Right atrium auricular region (tissue), 2 donors: ENCODE results near the gene GPC6. TPM values are rescaled to one million over a fixed set of nuclear protein-coding genes. Genes with fewer than 3 reads are reported as not detected.

Experiments
- DNase-seq: peaks from one replicate; pipeline ENCODE4 v3.0.0-alpha.2; 2019; ENCODE audit warnings: low spot score
- H3K27ac ChIP-seq, 2 donors: fragments of 200-600 bp; sonication (generic); 1 replicate in 1 of 2; 2 replicates in 1 of 2; pipeline ENCODE4 v1.5.1; 2016 to 2019
- H3K27me3 ChIP-seq, 2 donors: fragments of 200-600 bp; sonication (generic); one replicate each; pipeline versions ENCODE4 v1.5.1 to v1.6.0; 2017 to 2019
- H3K36me3 ChIP-seq: fragments of 200-600 bp; sonication (generic); one replicate; pipeline ENCODE4 v1.5.1; 2016
- H3K4me1 ChIP-seq, 2 donors: fragments of 200-600 bp; sonication (generic); one replicate each; pipeline versions ENCODE4 v1.5.1 to v1.6.0; 2017 to 2019
- H3K4me3 ChIP-seq, 2 donors: fragments of 200-600 bp; sonication (generic); 1 replicate in 1 of 2; 2 replicates in 1 of 2; pipeline ENCODE4 v1.5.1; 2017 to 2019; ENCODE audit warnings: mild to moderate bottlenecking in 1 of 2, moderate library complexity in 1 of 2
- H3K9me3 ChIP-seq, 2 donors: fragments of 200-600 bp; sonication (generic); one replicate each; pipeline ENCODE4 v1.5.1; 2019
- total RNA-seq, 2 donors: library from RNA; depleted of rRNA; stranded (reverse); fragments of >200 nt; gene quantifications; one replicate each; pipeline ENCODE4 v1.1.0, GENCODE V29; 2016
- TF ChIP-seq, protein P1 (sequence below), 2 donors: fragments of 200-600 bp; sonication (generic); IDR thresholded peaks; one replicate each; pipeline ENCODE4 v1.5.1; 2019; ENCODE audit warnings: antibody characterized with exemption in 2 of 2

Gene GPC6
- total RNA-seq, 2 donors from 2014 or later: 1.3 to 3.8 TPM

DNA sequence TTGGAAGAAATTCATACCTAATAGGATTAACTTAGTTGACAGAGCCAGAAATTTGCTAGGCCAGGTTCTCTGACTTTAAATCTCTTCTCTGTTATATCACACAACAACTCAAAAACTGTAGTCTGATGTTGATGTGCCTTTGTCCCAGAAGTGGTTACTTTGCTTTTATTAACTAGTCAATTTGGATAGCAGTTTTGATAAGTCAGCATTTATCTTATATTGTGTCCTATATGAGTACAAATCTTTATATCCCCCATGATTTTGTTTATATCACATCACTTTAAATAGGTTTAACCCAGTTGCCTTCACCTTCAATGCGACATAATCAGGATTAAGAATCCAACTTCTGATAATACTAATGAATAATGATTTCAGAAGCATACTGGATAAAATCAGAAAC lies 459.3 kb downstream of the GPC6 start:
- Histone ChIP-seq H3K36me3 (no peaks in the 10 kb centered on the region), H3K4me1 (no peaks in the 10 kb centered on the region), H3K27me3 (no peaks in the 10 kb centered on the region), H3K27ac (no peak overlapping the region), H3K9me3 (no peaks in the 10 kb centered on the region), H3K4me3 (no peak overlapping the region)
- DNase-seq: no peak
- TF ChIP-seq, protein P1, sequence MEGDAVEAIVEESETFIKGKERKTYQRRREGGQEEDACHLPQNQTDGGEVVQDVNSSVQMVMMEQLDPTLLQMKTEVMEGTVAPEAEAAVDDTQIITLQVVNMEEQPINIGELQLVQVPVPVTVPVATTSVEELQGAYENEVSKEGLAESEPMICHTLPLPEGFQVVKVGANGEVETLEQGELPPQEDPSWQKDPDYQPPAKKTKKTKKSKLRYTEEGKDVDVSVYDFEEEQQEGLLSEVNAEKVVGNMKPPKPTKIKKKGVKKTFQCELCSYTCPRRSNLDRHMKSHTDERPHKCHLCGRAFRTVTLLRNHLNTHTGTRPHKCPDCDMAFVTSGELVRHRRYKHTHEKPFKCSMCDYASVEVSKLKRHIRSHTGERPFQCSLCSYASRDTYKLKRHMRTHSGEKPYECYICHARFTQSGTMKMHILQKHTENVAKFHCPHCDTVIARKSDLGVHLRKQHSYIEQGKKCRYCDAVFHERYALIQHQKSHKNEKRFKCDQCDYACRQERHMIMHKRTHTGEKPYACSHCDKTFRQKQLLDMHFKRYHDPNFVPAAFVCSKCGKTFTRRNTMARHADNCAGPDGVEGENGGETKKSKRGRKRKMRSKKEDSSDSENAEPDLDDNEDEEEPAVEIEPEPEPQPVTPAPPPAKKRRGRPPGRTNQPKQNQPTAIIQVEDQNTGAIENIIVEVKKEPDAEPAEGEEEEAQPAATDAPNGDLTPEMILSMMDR (IDR thresholded peaks at IDR 0.05): no peak

DNA sequence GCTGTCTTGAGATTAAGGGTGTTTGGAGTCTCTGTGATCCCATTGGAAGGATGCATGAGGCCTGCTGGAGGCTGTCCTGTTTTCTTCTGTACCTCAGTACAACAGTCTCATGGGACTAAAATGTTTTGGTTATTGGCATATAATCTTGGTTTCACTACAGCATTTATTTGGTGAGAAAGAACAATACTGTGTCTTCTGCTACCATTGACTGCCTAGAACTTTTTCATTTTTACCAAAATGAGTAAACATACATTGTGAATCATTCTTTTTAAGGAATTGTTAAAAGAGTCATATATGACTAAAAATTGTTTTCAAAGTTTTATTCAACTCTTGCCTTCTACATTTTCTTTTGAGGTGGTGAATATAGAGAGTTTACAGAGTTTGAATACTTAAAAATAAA lies 459.8 kb downstream of the GPC6 start:
- no peak for DNase-seq
- Histone ChIP-seq H3K9me3 (no peaks in the 10 kb centered on the region), H3K4me3 (no peak overlapping the region), H3K27me3 (no peaks in the 10 kb centered on the region), H3K4me1 (no peaks in the 10 kb centered on the region), H3K27ac (no peak overlapping the region), H3K36me3 (no peaks in the 10 kb centered on the region)
- TF ChIP-seq, protein P1 (IDR thresholded peaks at IDR 0.05): no peak

DNA sequence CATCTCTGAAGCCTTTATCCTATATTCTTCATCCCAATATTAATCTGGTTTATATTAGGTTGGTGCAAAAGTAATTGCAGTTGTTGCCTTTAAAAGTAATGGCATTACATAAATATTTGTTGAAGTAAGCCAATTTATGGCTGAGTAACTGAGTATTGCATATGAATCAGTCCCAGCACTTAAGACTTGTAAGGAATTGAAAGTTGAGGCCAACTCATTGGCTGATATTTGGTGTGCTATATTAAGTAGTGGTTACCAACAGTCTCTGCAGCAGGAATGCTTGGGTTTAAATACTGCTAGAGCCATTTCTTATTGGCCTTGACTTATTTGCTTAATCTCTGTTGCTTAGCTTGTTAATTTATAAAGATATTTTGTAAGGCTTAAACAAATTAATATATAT lies 460.7 kb downstream of the GPC6 start:
- Histone ChIP-seq H3K27me3 (no peaks in the 10 kb centered on the region), H3K36me3 (no peaks in the 10 kb centered on the region), H3K27ac (no peak overlapping the region), H3K4me3 (no peak overlapping the region), H3K4me1 (no peaks in the 10 kb centered on the region), H3K9me3 (no peaks in the 10 kb centered on the region)
- TF ChIP-seq, protein P1 (IDR thresholded peaks at IDR 0.05): no peak
- DNase-seq: no peak

DNA sequence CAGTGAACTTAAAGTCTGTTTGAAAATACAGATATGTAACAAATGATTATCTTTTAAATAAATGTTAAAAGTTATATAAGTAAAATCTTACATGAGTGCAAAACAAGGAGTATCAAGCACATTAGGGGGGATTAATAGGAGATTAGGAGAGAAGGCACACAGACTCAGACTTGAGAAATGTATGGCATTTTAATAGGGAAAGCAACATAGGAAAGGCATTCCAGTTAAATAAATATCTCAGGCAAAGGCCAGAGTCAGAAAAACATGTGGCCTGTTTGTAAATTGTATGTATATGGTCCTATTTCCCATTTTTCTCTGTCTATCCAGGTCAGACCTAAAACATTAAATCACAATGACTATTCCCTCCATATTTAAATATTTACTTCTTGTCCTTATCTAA lies 462.7 kb downstream of the GPC6 start:
- TF ChIP-seq, protein P1 (IDR thresholded peaks at IDR 0.05): no peak
- no peak overlapping the region for H3K27ac ChIP-seq
- H3K9me3 ChIP-seq: no peaks in the 10 kb centered on the region
- H3K4me3 ChIP-seq: no peak overlapping the region
- H3K4me1 ChIP-seq: no peaks in the 10 kb centered on the region
- H3K27me3 ChIP-seq: no peaks in the 10 kb centered on the region
- no peak for DNase-seq
- H3K36me3 ChIP-seq: no peaks in the 10 kb centered on the region

DNA sequence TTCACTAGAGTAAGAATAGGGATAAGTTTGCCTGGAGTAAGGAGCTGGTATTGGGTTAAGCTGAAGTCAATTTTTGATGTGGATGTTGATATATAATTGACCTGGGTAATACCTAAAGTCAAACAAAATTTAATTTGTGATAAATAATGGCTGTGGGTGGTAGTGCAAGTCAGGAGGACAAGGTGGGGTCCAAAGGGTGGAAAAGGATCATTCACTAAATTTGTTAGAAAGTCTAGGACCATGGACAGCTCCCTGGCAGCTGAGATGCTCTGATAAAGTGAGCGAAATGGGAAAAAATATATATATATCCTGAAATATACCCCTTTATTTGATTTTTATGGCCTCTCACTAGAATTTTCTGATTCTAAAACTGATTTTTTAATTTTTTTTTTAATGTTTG lies 463.5 kb downstream of the GPC6 start:
- no peaks in the 10 kb centered on the region for H3K27me3 ChIP-seq
- TF ChIP-seq, protein P1 (IDR thresholded peaks at IDR 0.05): no peak
- no peaks in the 10 kb centered on the region for H3K4me1 ChIP-seq
- no peaks in the 10 kb centered on the region for H3K9me3 ChIP-seq
- no peak for DNase-seq
- H3K27ac ChIP-seq: no peak overlapping the region
- H3K4me3 ChIP-seq: no peak overlapping the region
- H3K36me3 ChIP-seq: no peaks in the 10 kb centered on the region

DNA sequence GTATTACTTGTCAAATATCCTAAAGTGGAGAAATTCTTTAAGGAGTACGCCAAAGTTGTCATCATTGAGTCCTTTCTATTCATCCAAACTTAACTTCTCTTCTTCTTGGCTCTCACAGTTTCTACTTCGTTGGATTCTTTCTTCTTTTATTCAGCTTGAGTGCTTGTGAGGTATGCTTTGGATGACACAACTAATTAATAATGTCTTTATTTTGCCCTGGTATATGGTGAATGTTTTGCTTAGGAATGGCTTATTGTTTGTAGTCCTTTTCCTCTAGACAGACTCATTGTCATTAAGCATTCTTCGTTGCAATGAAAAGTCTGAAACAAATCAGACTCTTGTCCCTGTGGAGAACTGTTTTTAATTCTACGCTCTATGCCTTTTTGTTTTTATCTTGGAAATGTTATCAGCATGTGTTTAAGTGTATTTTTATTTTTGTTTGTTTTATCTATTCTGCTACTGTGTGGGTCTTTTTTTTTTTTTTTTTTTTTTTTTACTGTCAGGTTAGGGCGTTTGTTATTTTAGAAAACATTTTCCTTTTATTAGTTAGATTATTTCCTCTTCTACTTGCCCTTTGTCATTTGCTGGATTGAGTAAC lies 471.5 kb downstream of the GPC6 start:
- no peak overlapping the region for H3K27ac ChIP-seq
- no peaks in the 10 kb centered on the region for H3K4me1 ChIP-seq
- no peaks in the 10 kb centered on the region for H3K9me3 ChIP-seq
- H3K27me3 ChIP-seq: no peaks in the 10 kb centered on the region
- no peak for DNase-seq
- no peaks in the 10 kb centered on the region for H3K36me3 ChIP-seq
- TF ChIP-seq, protein P1 (IDR thresholded peaks at IDR 0.05): no peak
- no peak overlapping the region for H3K4me3 ChIP-seq
